ENCODE data around the gene MAMLD1. TPM values are rescaled to one million over a fixed set of nuclear protein-coding genes. Genes with fewer than 3 reads are reported as not detected.

MAMLD1 gene
- total and polyA plus RNA-seq, 9 of the 15 experiments (the other 6 are each of a cell fraction or from before 2014, with no cell fraction given), result 0.12 to 0.18 TPM; not detected in 7

- TF ChIP-seq, protein P1, sequence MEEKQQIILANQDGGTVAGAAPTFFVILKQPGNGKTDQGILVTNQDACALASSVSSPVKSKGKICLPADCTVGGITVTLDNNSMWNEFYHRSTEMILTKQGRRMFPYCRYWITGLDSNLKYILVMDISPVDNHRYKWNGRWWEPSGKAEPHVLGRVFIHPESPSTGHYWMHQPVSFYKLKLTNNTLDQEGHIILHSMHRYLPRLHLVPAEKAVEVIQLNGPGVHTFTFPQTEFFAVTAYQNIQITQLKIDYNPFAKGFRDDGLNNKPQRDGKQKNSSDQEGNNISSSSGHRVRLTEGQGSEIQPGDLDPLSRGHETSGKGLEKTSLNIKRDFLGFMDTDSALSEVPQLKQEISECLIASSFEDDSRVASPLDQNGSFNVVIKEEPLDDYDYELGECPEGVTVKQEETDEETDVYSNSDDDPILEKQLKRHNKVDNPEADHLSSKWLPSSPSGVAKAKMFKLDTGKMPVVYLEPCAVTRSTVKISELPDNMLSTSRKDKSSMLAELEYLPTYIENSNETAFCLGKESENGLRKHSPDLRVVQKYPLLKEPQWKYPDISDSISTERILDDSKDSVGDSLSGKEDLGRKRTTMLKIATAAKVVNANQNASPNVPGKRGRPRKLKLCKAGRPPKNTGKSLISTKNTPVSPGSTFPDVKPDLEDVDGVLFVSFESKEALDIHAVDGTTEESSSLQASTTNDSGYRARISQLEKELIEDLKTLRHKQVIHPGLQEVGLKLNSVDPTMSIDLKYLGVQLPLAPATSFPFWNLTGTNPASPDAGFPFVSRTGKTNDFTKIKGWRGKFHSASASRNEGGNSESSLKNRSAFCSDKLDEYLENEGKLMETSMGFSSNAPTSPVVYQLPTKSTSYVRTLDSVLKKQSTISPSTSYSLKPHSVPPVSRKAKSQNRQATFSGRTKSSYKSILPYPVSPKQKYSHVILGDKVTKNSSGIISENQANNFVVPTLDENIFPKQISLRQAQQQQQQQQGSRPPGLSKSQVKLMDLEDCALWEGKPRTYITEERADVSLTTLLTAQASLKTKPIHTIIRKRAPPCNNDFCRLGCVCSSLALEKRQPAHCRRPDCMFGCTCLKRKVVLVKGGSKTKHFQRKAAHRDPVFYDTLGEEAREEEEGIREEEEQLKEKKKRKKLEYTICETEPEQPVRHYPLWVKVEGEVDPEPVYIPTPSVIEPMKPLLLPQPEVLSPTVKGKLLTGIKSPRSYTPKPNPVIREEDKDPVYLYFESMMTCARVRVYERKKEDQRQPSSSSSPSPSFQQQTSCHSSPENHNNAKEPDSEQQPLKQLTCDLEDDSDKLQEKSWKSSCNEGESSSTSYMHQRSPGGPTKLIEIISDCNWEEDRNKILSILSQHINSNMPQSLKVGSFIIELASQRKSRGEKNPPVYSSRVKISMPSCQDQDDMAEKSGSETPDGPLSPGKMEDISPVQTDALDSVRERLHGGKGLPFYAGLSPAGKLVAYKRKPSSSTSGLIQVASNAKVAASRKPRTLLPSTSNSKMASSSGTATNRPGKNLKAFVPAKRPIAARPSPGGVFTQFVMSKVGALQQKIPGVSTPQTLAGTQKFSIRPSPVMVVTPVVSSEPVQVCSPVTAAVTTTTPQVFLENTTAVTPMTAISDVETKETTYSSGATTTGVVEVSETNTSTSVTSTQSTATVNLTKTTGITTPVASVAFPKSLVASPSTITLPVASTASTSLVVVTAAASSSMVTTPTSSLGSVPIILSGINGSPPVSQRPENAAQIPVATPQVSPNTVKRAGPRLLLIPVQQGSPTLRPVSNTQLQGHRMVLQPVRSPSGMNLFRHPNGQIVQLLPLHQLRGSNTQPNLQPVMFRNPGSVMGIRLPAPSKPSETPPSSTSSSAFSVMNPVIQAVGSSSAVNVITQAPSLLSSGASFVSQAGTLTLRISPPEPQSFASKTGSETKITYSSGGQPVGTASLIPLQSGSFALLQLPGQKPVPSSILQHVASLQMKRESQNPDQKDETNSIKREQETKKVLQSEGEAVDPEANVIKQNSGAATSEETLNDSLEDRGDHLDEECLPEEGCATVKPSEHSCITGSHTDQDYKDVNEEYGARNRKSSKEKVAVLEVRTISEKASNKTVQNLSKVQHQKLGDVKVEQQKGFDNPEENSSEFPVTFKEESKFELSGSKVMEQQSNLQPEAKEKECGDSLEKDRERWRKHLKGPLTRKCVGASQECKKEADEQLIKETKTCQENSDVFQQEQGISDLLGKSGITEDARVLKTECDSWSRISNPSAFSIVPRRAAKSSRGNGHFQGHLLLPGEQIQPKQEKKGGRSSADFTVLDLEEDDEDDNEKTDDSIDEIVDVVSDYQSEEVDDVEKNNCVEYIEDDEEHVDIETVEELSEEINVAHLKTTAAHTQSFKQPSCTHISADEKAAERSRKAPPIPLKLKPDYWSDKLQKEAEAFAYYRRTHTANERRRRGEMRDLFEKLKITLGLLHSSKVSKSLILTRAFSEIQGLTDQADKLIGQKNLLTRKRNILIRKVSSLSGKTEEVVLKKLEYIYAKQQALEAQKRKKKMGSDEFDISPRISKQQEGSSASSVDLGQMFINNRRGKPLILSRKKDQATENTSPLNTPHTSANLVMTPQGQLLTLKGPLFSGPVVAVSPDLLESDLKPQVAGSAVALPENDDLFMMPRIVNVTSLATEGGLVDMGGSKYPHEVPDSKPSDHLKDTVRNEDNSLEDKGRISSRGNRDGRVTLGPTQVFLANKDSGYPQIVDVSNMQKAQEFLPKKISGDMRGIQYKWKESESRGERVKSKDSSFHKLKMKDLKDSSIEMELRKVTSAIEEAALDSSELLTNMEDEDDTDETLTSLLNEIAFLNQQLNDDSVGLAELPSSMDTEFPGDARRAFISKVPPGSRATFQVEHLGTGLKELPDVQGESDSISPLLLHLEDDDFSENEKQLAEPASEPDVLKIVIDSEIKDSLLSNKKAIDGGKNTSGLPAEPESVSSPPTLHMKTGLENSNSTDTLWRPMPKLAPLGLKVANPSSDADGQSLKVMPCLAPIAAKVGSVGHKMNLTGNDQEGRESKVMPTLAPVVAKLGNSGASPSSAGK (IDR thresholded peaks at IDR 0.05), result no peak
- no peak for TF ChIP-seq BHLHE40 (IDR thresholded peaks at IDR 0.05; ENCODE audit: low read length)
Observed at GRCh38 chrX:150522494-150522893, 159.4 kb downstream of the MAMLD1 start (continued).

Data from K562 (cell line).